HEK293T (cell line): ENCODE measurements around the gene EEF2K.

Source experiments
- CTCF ChIA-PET: fragments of 350-600 bp; formaldehyde crosslinking; extraction: SDS; loops from one replicate; lab custom pipeline; 2021; ENCODE audit warnings: antibody characterized with exemption, inconsistent platforms; lab: Yijun Ruan, JAX
- POLR2A ChIA-PET: fragments of 350-600 bp; formaldehyde crosslinking; extraction: SDS; loops from one replicate; lab custom pipeline; 2020; ENCODE audit warnings: antibody characterized with exemption, inconsistent platforms; lab: Yijun Ruan, JAX
- DNase-seq: peaks from one replicate; pipeline ENCODE4 v3.0.0; 2012; ENCODE audit warnings: mixed read lengths; ENCODE audit errors: extremely low spot score
- ARNT ChIP-seq: fragments of 450-650 bp; IDR thresholded peaks from 2 replicates; pipeline ENCODE4 v1.6.1; 2017; ENCODE audit warnings: mild to moderate bottlenecking
- BHLHE40 ChIP-seq: fragments of 450-650 bp; IDR thresholded peaks from 2 replicates; pipeline ENCODE4 v1.6.1; 2016; ENCODE audit warnings: mild to moderate bottlenecking, moderate library complexity, borderline replicate concordance
- CTBP1 ChIP-seq: fragments of 450-650 bp; IDR thresholded peaks from 2 replicates; pipeline ENCODE4 v1.6.1; 2016; ENCODE audit warnings: borderline replicate concordance
- ELF4 ChIP-seq: fragments of 450-650 bp; IDR thresholded peaks from 2 replicates; pipeline ENCODE4 v1.6.1; 2017; ENCODE audit warnings: antibody characterized with exemption
- FOXA1 ChIP-seq: fragments of 450-650 bp; IDR thresholded peaks from 2 replicates; pipeline ENCODE4 v1.6.1; 2016; ENCODE audit warnings: mild to moderate bottlenecking
- FOXK2 ChIP-seq: fragments of 450-650 bp; IDR thresholded peaks from 2 replicates; pipeline ENCODE4 v1.6.1; 2016; ENCODE audit warnings: mild to moderate bottlenecking
- FOXM1 ChIP-seq: fragments of 450-650 bp; IDR thresholded peaks from 2 replicates; pipeline ENCODE4 v1.6.1; 2017; ENCODE audit warnings: mild to moderate bottlenecking, borderline replicate concordance
- HDGF ChIP-seq: fragments of 450-650 bp; IDR thresholded peaks from 2 replicates; pipeline ENCODE4 v1.6.1; 2017; ENCODE audit warnings: antibody characterized with exemption, borderline replicate concordance
- L3MBTL2 ChIP-seq: fragments of 450-650 bp; conservative IDR thresholded peaks from 2 replicates; pipeline ENCODE4 v1.6.1; 2016; ENCODE audit warnings: mild to moderate bottlenecking
- LEF1 ChIP-seq: fragments of 450-650 bp; IDR thresholded peaks from 2 replicates; pipeline ENCODE4 v1.6.1; 2017; ENCODE audit warnings: mild to moderate bottlenecking, borderline replicate concordance
- NFRKB ChIP-seq: fragments of 450-650 bp; IDR thresholded peaks from 2 replicates; pipeline ENCODE4 v1.6.1; 2016; ENCODE audit warnings: mild to moderate bottlenecking, moderate library complexity
- SP1 ChIP-seq: fragments of 450-650 bp; IDR thresholded peaks from 2 replicates; pipeline ENCODE4 v1.6.1; 2017
- SUZ12 ChIP-seq: fragments of 450-650 bp; IDR thresholded peaks from 2 replicates; pipeline ENCODE4 v1.6.1; 2016; ENCODE audit warnings: mild to moderate bottlenecking
- TARDBP ChIP-seq: fragments of 450-650 bp; IDR thresholded peaks from 2 replicates; pipeline ENCODE4 v1.6.1; 2016
- ZNF384 ChIP-seq: fragments of 450-650 bp; IDR thresholded peaks from 2 replicates; pipeline ENCODE4 v1.6.1; 2016
- TF ChIP-seq, protein P1 (sequence below): fragments of 450-650 bp; IDR thresholded peaks from 2 replicates; pipeline ENCODE4 v1.6.1; 2016

EEF2K gene

DNA sequence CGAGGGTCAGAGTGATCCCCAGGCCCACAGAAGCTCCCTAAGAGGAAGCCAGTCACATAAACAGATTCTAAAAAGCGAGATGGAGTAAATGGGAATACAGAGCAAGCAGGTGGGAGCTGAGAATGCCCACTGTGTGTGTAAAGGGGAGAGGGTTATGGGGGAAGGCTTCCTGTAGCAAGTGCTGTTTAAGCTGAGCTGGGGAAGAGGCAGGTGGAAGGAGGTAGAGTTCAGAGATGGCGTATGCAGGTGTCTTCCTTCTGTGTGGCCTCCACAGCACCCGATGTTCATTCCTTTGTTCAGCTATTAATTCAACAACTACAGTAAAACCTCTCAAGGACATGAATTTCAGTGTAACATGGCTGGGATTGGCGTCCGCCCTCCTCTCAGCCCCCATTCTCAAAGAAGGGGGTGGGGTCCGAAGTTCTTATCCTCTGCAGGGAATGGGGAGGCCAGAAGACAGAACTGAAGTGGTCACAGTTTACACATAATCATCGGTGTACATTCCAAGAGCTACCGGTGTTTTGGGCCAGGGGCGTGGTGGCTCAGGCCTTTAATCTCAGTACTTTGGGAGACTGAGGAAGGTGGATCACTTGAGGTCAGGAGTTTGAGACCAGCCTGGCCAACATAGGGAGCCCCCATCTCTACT is 1.8 kb downstream of the EEF2K start:
- DNase-seq, result no peak
- TF ChIP-seq SP1 (no peak), NFRKB (no peak), CTBP1 (no peak), FOXK2 (no peak), SUZ12 (no peak), ARNT (no peak), LEF1 (no peak), ZNF384 (no peak), FOXM1 (no peak), TARDBP (no peak), ELF4 (no peak), HDGF (no peak)
- TF ChIP-seq, protein P1, sequence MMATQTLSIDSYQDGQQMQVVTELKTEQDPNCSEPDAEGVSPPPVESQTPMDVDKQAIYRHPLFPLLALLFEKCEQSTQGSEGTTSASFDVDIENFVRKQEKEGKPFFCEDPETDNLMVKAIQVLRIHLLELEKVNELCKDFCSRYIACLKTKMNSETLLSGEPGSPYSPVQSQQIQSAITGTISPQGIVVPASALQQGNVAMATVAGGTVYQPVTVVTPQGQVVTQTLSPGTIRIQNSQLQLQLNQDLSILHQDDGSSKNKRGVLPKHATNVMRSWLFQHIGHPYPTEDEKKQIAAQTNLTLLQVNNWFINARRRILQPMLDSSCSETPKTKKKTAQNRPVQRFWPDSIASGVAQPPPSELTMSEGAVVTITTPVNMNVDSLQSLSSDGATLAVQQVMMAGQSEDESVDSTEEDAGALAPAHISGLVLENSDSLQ, result no peak
- ChIA-PET POLR2A (interaction anchor here (2.1 to 2.9 kb wide), 2 partner anchors 16 to 89 kb away, joined by 9 to 17 read pairs; partner anchors contain the start of gene POLR3E), CTCF (interaction anchor here (1.2 kb wide), 1 partner anchor 11 kb away, joined by 4 read pairs; no protein-coding TSS in a partner anchor)

DNA sequence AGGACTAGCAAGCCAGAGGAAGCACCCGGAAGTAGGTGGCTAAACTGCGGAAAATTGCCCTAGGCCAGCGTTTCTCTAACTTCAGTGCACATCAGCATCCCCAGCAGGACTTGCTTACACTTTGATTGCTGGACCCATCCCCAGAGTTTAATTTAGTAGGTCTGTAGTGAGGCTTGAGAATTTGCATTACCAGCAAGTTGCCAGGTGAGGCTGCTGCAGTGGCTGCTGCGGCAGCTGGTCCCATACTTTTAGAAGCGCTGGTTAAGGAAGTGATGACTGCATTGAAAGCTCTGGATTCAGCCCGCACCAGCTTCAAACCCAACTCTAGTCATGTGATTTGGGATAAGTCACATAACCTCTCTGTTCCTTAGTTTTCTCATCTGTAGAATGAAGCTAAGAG is 4.2 kb downstream of the EEF2K start:
- CTCF ChIA-PET, result interaction anchor here (0.8 kb wide), 1 partner anchor 18 kb away, joined by 3 read pairs; no protein-coding TSS in a partner anchor
- no peak for TF ChIP-seq ELF4
- no peak for TF ChIP-seq TARDBP
- TF ChIP-seq, protein P1, result no peak
- no peak for TF ChIP-seq CTBP1
- no peak for TF ChIP-seq FOXK2
- POLR2A ChIA-PET, result no interaction called here

DNA sequence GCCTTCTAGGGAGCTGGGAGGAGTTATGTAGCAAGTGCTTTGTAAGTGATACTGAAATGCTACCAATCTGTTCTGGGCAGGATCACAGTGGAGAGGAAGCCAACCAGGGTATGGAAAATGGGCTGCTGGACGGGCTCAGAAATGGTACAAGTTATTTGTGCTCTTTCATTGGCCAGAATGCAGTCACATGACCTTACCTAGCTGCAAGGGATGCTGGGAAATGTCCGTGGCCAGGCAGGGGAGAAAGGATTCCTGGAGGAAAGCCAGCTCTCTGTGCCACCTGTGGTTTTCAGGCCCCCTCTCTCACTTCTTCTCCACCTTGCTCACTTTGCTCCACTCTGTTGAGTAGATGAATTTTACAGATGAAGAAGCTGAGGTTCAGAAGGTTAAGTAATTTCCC is 4.8 kb downstream of the EEF2K start:
- TF ChIP-seq SP1 (no peak), CTBP1 (no peak), NFRKB (no peak), L3MBTL2 (no peak)
- DNase-seq, result no peak
- CTCF ChIA-PET, result interaction anchor here (0.8 kb wide), 1 partner anchor 17 kb away, joined by 3 read pairs; no protein-coding TSS in a partner anchor
- POLR2A ChIA-PET, result no interaction called here

More for the DNA sequence above, 4.2 kb downstream of the EEF2K start:
- no peak for DNase-seq

DNA sequence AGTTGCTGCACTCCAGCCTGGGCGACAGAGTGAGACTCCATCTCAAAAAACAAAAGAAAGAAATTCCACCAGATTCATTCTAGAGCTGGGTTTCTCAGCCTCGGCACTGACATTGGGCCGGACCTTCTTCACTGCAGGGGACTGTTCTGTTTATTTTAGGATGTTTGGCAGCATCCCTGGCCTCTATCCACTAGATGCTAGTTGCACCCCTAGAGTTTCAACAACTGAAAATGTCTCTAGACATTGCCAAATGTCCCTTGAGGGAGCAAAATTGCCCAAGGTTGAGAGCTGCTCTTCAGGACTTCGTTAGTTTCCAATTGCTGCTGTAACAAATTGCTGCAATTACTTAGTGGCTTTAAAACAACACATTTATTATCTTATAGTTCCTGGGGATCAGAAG is 7.2 kb downstream of the EEF2K start:
- POLR2A ChIA-PET, result interaction anchor here (0.7 kb wide), 1 partner anchor 79 kb away, joined by 3 read pairs; no protein-coding TSS in a partner anchor
- TF ChIP-seq NFRKB (no peak), FOXA1 (no peak), ELF4 (no peak), L3MBTL2 (no peak), TARDBP (no peak), SP1 (no peak), BHLHE40 (no peak), FOXK2 (no peak), ZNF384 (no peak), FOXM1 (no peak), SUZ12 (no peak), HDGF (no peak), CTBP1 (no peak), LEF1 (no peak), ARNT (no peak)
- TF ChIP-seq, protein P1, result no peak
- CTCF ChIA-PET, result no interaction called here
- DNase-seq, result no peak

DNA sequence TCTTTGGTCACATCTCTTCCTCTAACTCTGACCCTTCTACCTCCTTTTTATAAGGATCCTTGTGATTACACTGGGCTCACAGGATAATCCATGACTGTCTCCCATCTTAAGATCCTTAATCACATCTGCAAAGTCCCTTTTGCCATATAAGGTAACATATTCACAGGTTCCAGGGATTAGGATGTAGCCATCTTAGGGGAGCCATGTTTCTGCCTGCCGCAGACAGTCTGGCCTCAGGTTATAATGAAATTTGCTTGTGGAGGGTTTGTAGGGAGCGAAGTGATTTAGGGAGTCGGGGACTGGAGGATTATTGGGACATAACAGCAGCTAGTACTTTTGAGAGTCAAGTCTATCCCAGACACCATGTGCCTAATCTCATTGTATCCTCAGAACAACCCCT is 7.7 kb downstream of the EEF2K start:
- CTCF ChIA-PET, result no interaction called here
- POLR2A ChIA-PET, result no interaction called here
- TF ChIP-seq BHLHE40 (no peak), ELF4 (no peak), SP1 (no peak), ZNF384 (no peak)
- no peak for DNase-seq

DNA sequence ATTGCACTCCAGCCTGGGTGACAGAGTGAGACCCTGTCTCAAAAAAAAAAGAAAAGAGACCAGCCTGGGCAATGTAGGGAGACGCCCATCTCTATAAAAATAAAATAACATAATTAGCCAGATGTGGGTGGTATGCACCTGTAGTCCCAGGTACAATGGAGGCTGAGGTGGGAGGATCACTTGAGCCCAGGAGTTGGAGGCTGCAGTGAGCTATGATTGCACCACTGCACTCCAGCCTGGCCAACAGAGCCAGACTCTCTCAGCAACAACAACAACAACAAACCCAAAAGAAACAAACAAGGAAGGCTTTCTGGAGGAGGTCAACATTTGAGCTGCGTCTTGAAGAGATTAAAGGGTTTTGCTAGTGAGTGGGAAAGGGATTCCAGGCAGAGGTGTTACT is 8.3 kb downstream of the EEF2K start:
- DNase-seq, result no peak
- TF ChIP-seq CTBP1, result no peak
- TF ChIP-seq HDGF, result no peak
- no peak for TF ChIP-seq ELF4
- no peak for TF ChIP-seq FOXA1
- TF ChIP-seq SUZ12, result no peak
- TF ChIP-seq FOXM1, result no peak
- TF ChIP-seq FOXK2, result no peak
- no peak for TF ChIP-seq L3MBTL2
- TF ChIP-seq BHLHE40, result no peak
- no peak for TF ChIP-seq LEF1
- TF ChIP-seq ARNT, result no peak
- no peak for TF ChIP-seq ZNF384
- no peak for TF ChIP-seq NFRKB
- no peak for TF ChIP-seq TARDBP
- TF ChIP-seq, protein P1, result no peak
- no peak for TF ChIP-seq SP1
- ChIA-PET POLR2A (no interaction called here), CTCF (no interaction called here)
